ENCODE data around the gene CCDC81.

DNA sequence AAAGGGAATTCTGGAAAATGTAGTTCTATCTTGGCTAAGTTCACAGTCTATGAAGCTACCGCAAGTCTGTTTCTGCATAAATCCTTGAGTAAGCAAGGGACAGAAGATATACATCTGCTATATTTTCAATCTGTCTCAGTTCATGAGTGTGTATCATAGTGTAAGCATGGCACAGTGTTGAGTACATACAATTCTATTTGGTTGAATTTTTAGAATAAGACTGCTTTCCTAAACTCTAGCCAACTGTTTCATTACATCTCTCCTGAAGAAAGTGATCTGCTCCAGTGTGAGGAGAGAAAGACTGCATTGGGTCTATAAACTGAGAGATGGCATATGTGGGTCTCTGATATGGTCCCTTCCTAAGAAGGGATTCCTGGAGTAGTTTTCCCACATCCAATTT, 2.6 kb upstream of the CCDC81 start:
- TF ChIP-seq JUN (IDR thresholded peaks at IDR 0.05; ENCODE audit: borderline replicate concordance, low read depth, low read length) = no peak
- TF ChIP-seq JUN (CRISPR knock-in tag; IDR thresholded peaks at IDR 0.05; ENCODE audit: borderline replicate concordance) = no peak
- TF ChIP-seq CREM (IDR thresholded peaks at IDR 0.05; ENCODE audit: low read depth) = no peak
- TF ChIP-seq, protein P1, sequence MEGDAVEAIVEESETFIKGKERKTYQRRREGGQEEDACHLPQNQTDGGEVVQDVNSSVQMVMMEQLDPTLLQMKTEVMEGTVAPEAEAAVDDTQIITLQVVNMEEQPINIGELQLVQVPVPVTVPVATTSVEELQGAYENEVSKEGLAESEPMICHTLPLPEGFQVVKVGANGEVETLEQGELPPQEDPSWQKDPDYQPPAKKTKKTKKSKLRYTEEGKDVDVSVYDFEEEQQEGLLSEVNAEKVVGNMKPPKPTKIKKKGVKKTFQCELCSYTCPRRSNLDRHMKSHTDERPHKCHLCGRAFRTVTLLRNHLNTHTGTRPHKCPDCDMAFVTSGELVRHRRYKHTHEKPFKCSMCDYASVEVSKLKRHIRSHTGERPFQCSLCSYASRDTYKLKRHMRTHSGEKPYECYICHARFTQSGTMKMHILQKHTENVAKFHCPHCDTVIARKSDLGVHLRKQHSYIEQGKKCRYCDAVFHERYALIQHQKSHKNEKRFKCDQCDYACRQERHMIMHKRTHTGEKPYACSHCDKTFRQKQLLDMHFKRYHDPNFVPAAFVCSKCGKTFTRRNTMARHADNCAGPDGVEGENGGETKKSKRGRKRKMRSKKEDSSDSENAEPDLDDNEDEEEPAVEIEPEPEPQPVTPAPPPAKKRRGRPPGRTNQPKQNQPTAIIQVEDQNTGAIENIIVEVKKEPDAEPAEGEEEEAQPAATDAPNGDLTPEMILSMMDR (IDR thresholded peaks at IDR 0.05 in 2 of 3, conservative IDR thresholded peaks at IDR 0.05 in 1 of 3; ENCODE audit: insufficient read depth in 2 of 3, low read depth in 1 of 3, low read length in 3 of 3) = no peak
- TF ChIP-seq BRD4 (IDR thresholded peaks at IDR 0.05) = no peak
- no peak for TF ChIP-seq MEF2D (tag; conservative IDR thresholded peaks at IDR 0.05; ENCODE audit: low read depth)
- no peak for TF ChIP-seq ATF6 (CRISPR knock-in tag; IDR thresholded peaks at IDR 0.05)
